Heart right ventricle (tissue), 16 donors: ENCODE data around the gene SNRPE. TPM values are rescaled to one million over a fixed set of nuclear protein-coding genes. Genes with fewer than 3 reads are reported as not detected.

Source experiments
- ATAC-seq, 8 donors: fragments of 200-7000 bp; cut with Tn5 transposase; one replicate each; pipeline ENCODE4 v1.9.1; 2020; ENCODE audit warnings: mild to moderate bottlenecking in 8 of 8, moderate library complexity in 8 of 8, moderate number of reproducible peaks in 1 of 8
- DNase-seq, 2 donors: peaks; one replicate each; pipeline ENCODE4 v3.0.0-alpha.2; 2020
- H3K27ac ChIP-seq, 10 donors: fragments of 200-600 bp; sonication (generic) in 2 of 10; one replicate each; pipeline versions ENCODE4 v1.5.0 to v1.8.0; 2020 to 2022; ENCODE audit warnings: mild to moderate bottlenecking in 3 of 10
- H3K27me3 ChIP-seq, 7 donors: fragments of 200-600 bp; one replicate each; pipeline ENCODE4 v1.8.0; 2021 to 2022; ENCODE audit warnings: mild to moderate bottlenecking in 2 of 7
- H3K36me3 ChIP-seq, 9 donors: fragments of 200-600 bp; sonication (generic) in 1 of 9; one replicate each; pipeline versions ENCODE4 v1.5.0 to v1.8.0; 2020 to 2022; ENCODE audit warnings: mild to moderate bottlenecking in 2 of 9
- H3K4me1 ChIP-seq, 9 donors: fragments of 200-600 bp; sonication (generic) in 1 of 9; one replicate each; pipeline versions ENCODE4 v1.5.0 to v1.8.0; 2020 to 2022; ENCODE audit warnings: mild to moderate bottlenecking in 4 of 9
- H3K4me3 ChIP-seq, 10 donors: fragments of 200-600 bp; sonication (generic) in 2 of 10; one replicate each; pipeline versions ENCODE4 v1.5.0 to v1.8.0; 2020 to 2022; ENCODE audit warnings: mild to moderate bottlenecking in 7 of 10, moderate library complexity in 2 of 10
- H3K9me3 ChIP-seq, 11 donors: fragments of 200-600 bp in 10 of 11; sonication (generic) in 2 of 11; one replicate each; pipeline versions ENCODE4 v1.5.0 to v1.8.0; 2013 to 2022; ENCODE audit warnings: mild to moderate bottlenecking in 2 of 11, control low read depth in 1 of 11, moderate library complexity in 1 of 11
- CTCF ChIP-seq, 9 donors: fragments of 200-600 bp; sonication (generic) in 2 of 9; IDR thresholded peaks; one replicate each; pipeline versions ENCODE4 v1.5.0 to v1.8.0; 2021 to 2022; ENCODE audit warnings: antibody characterized with exemption in 9 of 9, mild to moderate bottlenecking in 5 of 9, moderate library complexity in 1 of 9
- WGBS, 2 donors: extraction: QIAGEN DNeasy Blood & Tissue Kit; methylation state at CpG; one replicate each; pipeline ENCODE4 v1.1.7; 2013; ENCODE audit warnings: inconsistent platforms in 1 of 2; 5-methylcytosine and 5-hydroxymethylcytosine counted together
- intact Hi-C, 10 donors: fragments of 100-400 bp; cut with DNase I; formaldehyde crosslinking; loops; one replicate each; pipeline versions ENCODE4 v1.11.1 to v1.14.2; 2022
- polyA plus RNA-seq, 2 donors: library from polyadenylated mRNA; stranded (reverse); fragments of 200-250 nt; gene quantifications; one replicate each; pipeline ENCODE4 v1.2.3, GENCODE V29; 2013
- total RNA-seq, 10 donors: library from RNA; stranded (reverse); fragmentation: NEBNext Ultra II Directional in 3 of 10; extraction: Animal tissue kit (Norgen Biotek cat#: 25700) in 3 of 10; gene quantifications; one replicate each; pipeline versions ENCODE4 v1.2.1 to v1.2.4, GENCODE V29; 2021 to 2023
- donor health status: Arrhythmogenic right ventricular cardiomyopathy.
- donor health status: ischemic (EF 13 %, LVEDD 7.1; RV severe dilation, severe dysfunction).
- donor health status: healthy with polysubstance abuse.
- donor health status: DM: no; HTN: yes; CAD: no.
- donor health status: DM: no; HTN: no; CAD: no.
- donor health status: ischemic (EF 25% LVEDD 6.9; RV normal size, moderate dysfunction).
- donor health status: ischemic (EF 25% LVEDD 5.7; RV mildly dilated, moderate dysfunction).
- donor health status: healthy.
- donor health status: DM: yes; HTN: yes; CAD: no.
- donor health status: Ischemic cardiomyopathy.
- donor health status: ischemic (EF 35%, LVEDD 5.7; RV mildly dilated, moderate dysfunction).
- donor health status: nonischemic (EF 11% LVEDD 7.7; RV severe dilation, severe dysfunction).
- donor health status: DM: yes; HTN: yes; CAD: no.
- donor health status: PGD.
- donor health status: ischemic (EF 29% LVEDD 5.4; RV normal size, mild dysfunction).
- donor health status: nonischemic (EF 23%, LVEDD 6.1; RV moderate dilation, normal function).

The SNRPE gene
- total and polyA plus RNA-seq, 12 donors, result 33.1 to 118 (median 50.4) TPM

GRCh38 chr1:203898458-203899352 lies 37.3 kb downstream of the SNRPE start:
- H3K4me1 ChIP-seq, result no peaks in the 10 kb centered on the region
- no peaks in the 10 kb centered on the region for H3K27me3 ChIP-seq
- no peak overlapping the region for H3K27ac ChIP-seq
- no peaks in the 10 kb centered on the region for H3K36me3 ChIP-seq
- H3K9me3 ChIP-seq, result peaks cover 0 to 15% (median 7%) of the 10 kb centered on the region in 11 donors
- DNase-seq, result no peak
- ATAC-seq, result no peak
- TF ChIP-seq CTCF (IDR thresholded peaks at IDR 0.05), result no peak
- 96% methylated on average over 12 of the region's 12 CpGs for WGBS, 2 donors
- H3K4me3 ChIP-seq, result no peak overlapping the region
- intact Hi-C loops, result no loop called here

- Histone ChIP-seq H3K27me3 (no peaks in the 10 kb centered on the region), H3K27ac (no peak overlapping the region), H3K4me1 (no peaks in the 10 kb centered on the region), H3K4me3 (no peak overlapping the region), H3K36me3 (no peaks in the 10 kb centered on the region), H3K9me3 (peaks cover 0 to 9% (median 7%) of the 10 kb centered on the region in 11 donors)
- DNase-seq, result no peak
- intact Hi-C loops, result no loop called here
- TF ChIP-seq CTCF (IDR thresholded peaks at IDR 0.05), result no peak
- WGBS, 2 donors, result 85 to 91% methylated on average over 1 of the region's 1 CpG
- no peak for ATAC-seq
Measured at GRCh38 chr1:203899353-203899716, 37.9 kb downstream of the SNRPE start.

- no peak for TF ChIP-seq CTCF (IDR thresholded peaks at IDR 0.05)
- no peak for ATAC-seq
- H3K4me1 ChIP-seq, result no peaks in the 10 kb centered on the region
- H3K36me3 ChIP-seq, result no peaks in the 10 kb centered on the region
- no peak for DNase-seq
- WGBS, 2 donors, result 96 to 97% methylated on average over 42 to 47 of the region's 47 CpGs
- H3K27ac ChIP-seq, result no peak overlapping the region
- H3K9me3 ChIP-seq, result peaks cover 0 to 2% (median 0%) of the 10 kb centered on the region in 11 donors
- H3K4me3 ChIP-seq, result no peak overlapping the region
- no peaks in the 10 kb centered on the region for H3K27me3 ChIP-seq
- intact Hi-C loops, result no loop called here
Measured at GRCh38 chr1:203899869-203900714, 38.7 kb downstream of the SNRPE start.

GRCh38 chr1:203901581-203901980 lies 40.2 kb downstream of the SNRPE start:
- intact Hi-C loops, result no loop called here
- Histone ChIP-seq H3K27ac (no peak overlapping the region), H3K9me3 (no peaks in the 10 kb centered on the region), H3K4me1 (no peaks in the 10 kb centered on the region), H3K27me3 (no peaks in the 10 kb centered on the region), H3K4me3 (no peak overlapping the region), H3K36me3 (no peaks in the 10 kb centered on the region)
- no peak for DNase-seq
- WGBS, 2 donors, result 95 to 96% methylated on average over 12 of the region's 12 CpGs
- no peak for ATAC-seq
- TF ChIP-seq CTCF (IDR thresholded peaks at IDR 0.05), result no peak
